Mesendoderm (in vitro differentiated cells): Measurements from ENCODE around the gene LKAAEAR1.

Source experiments
- DNase-seq: peaks from one replicate; pipeline ENCODE4 v3.0.0; 2013
- H2AK5ac ChIP-seq: 2 replicates; pipeline ENCODE4 v1.6.1; 2013; ENCODE audit warnings: low read length, inconsistent platforms
- H2BK120ac ChIP-seq: 2 replicates; pipeline ENCODE4 v1.6.1; 2013; ENCODE audit warnings: low read depth, mild to moderate bottlenecking, low read length, moderate library complexity, mixed read lengths
- H2BK15ac ChIP-seq: replicated peaks from 2 replicates; pipeline ENCODE4 v1.6.1; 2013; ENCODE audit warnings: low read depth, mild to moderate bottlenecking, moderate library complexity
- H2BK5ac ChIP-seq: 2 replicates; pipeline ENCODE4 v1.6.1; 2013; ENCODE audit warnings: low read length, inconsistent platforms
- H3K18ac ChIP-seq: 2 replicates; pipeline ENCODE4 v1.6.1; 2013; ENCODE audit warnings: mild to moderate bottlenecking, low read length, mixed read lengths
- H3K23ac ChIP-seq: one replicate; pipeline ENCODE4 v1.6.1; 2013; ENCODE audit warnings: low read length
- H3K27ac ChIP-seq: 2 replicates; pipeline ENCODE4 v1.5.1; 2013; ENCODE audit warnings: low read depth, mild to moderate bottlenecking, inconsistent platforms, low read length, moderate library complexity
- H3K27me3 ChIP-seq: 2 replicates; pipeline ENCODE4 v1.6.1; 2013; ENCODE audit warnings: low read length, control low read depth, mild to moderate bottlenecking, inconsistent platforms; ENCODE audit not compliant: insufficient read depth, poor library complexity
- H3K36me3 ChIP-seq: 2 replicates; pipeline ENCODE4 v1.6.1; 2013; ENCODE audit warnings: low read length, inconsistent platforms; ENCODE audit not compliant: control insufficient read depth, insufficient read depth
- H3K4ac ChIP-seq: one replicate; pipeline ENCODE4 v1.6.1; 2013; ENCODE audit warnings: low read depth, mild to moderate bottlenecking, low read length, moderate library complexity
- H3K4me1 ChIP-seq: 2 replicates; pipeline ENCODE4 v1.6.1; 2013; ENCODE audit warnings: low read depth, low read length, inconsistent platforms; ENCODE audit not compliant: control insufficient read depth
- H3K4me2 ChIP-seq: 2 replicates; pipeline ENCODE4 v1.6.1; 2013; ENCODE audit warnings: low read length
- H3K4me3 ChIP-seq: 2 replicates; pipeline ENCODE4 v1.5.1; 2013; ENCODE audit warnings: mild to moderate bottlenecking, low read length
- H3K56ac ChIP-seq: one replicate; pipeline ENCODE4 v1.6.1; 2013; ENCODE audit warnings: low read length
- H3K79me1 ChIP-seq: 2 replicates; pipeline ENCODE4 v1.6.1; 2013; ENCODE audit warnings: low read length, inconsistent platforms
- H3K79me2 ChIP-seq: 2 replicates; pipeline ENCODE4 v1.6.1; 2013; ENCODE audit warnings: mild to moderate bottlenecking, low read length; ENCODE audit not compliant: control insufficient read depth, insufficient read depth
- H3K9ac ChIP-seq: 2 replicates; pipeline ENCODE4 v1.6.1; 2013; ENCODE audit warnings: low read length, inconsistent platforms
- H4K5ac ChIP-seq: one replicate; pipeline ENCODE4 v1.6.1; 2013; ENCODE audit warnings: low read length
- H4K8ac ChIP-seq: one replicate; pipeline ENCODE4 v1.6.1; 2013; ENCODE audit warnings: low read depth, mild to moderate bottlenecking, control low read depth, low read length, moderate library complexity
- WGBS: extraction: QIAGEN DNeasy Blood & Tissue Kit; methylation state at CpG from one replicate; pipeline ENCODE4 v1.1.7; 2013; ENCODE audit warnings: low lambda C conversion rate, missing lambda C conversion rate; ENCODE audit not compliant: insufficient coverage; ENCODE audit errors: extremely low coverage; 5-methylcytosine and 5-hydroxymethylcytosine counted together

LKAAEAR1 gene

DNA sequence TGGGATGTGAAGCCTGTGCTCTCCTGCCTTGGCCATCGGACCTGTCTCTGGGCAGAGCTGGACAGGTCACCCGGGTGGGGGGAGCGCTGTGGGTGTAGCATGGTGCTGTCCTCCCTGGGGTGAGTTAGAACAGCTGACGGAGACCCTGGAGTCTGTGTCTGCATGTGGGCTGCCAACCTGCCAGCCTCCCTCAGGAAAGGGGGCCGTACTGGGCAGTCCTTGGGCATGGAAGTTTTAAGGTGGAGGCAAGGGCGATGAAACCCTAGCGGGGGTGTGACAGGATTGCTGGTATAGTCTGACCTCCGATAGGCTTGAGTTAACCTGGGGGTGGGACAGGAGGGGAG is 37.2 kb downstream of the LKAAEAR1 start:
- no peak overlapping the region for H3K4me3 ChIP-seq
- no peaks in the 10 kb centered on the region for H3K36me3 ChIP-seq
- WGBS, result no CpG with 5 or more reads among the region's 8 CpGs
- no peak overlapping the region for H3K4ac ChIP-seq
- H3K18ac ChIP-seq, result no peak overlapping the region
- no peak overlapping the region for H2BK15ac ChIP-seq
- no peak overlapping the region for H4K5ac ChIP-seq
- no peaks in the 10 kb centered on the region for H3K79me1 ChIP-seq
- H4K8ac ChIP-seq, result no peak overlapping the region
- H3K4me2 ChIP-seq, result no peak overlapping the region
- no peak for DNase-seq
- no peak overlapping the region for H2BK5ac ChIP-seq
- H3K27ac ChIP-seq, result no peak overlapping the region
- no peak overlapping the region for H3K56ac ChIP-seq
- no peak overlapping the region for H2AK5ac ChIP-seq
- H2BK120ac ChIP-seq, result no peak overlapping the region
- peaks cover 2% of the 10 kb centered on the region for H3K4me1 ChIP-seq
- H3K23ac ChIP-seq, result no peak overlapping the region
- peaks cover 12% of the 10 kb centered on the region for H3K27me3 ChIP-seq
- H3K9ac ChIP-seq, result no peak overlapping the region
- H3K79me2 ChIP-seq, result no peaks in the 10 kb centered on the region

DNA sequence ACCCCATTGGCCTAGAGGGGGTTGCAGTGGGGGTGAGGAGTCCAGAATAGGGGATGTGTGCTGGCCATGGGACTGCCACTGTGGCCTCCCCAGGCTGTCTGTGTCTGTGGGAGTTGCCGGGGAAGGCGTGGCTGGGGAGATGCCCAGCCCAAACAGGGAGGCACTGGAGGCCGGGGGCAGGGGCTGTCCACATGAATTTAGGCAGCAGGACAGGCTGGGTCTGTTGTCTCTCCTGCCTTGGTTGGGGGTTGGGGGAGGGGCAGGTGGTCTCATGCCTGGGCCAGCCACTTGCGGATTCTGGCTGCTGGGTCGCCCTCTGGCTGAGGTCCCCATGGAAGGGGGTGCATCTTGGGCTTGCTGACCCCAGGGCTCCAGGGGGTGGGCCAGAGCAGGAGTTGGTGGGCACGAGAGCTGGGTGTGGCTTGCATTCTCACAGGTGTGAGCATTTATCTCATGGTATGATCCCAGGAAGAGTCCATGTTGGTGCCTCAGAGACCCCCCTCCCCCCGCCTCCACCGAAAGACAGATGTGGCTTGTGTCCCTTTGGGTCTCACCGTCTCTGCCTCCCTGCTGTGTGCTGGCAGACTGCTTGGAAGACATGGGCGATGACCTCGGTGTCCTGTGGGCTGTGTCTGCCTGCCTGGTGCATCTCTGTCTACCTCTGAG is 38.7 kb downstream of the LKAAEAR1 start:
- H3K4ac ChIP-seq, result no peak overlapping the region
- H3K36me3 ChIP-seq, result no peaks in the 10 kb centered on the region
- no peak overlapping the region for H2AK5ac ChIP-seq
- peaks cover 2% of the 10 kb centered on the region for H3K4me1 ChIP-seq
- H3K4me3 ChIP-seq, result no peak overlapping the region
- peaks cover 18% of the 10 kb centered on the region for H3K27me3 ChIP-seq
- H3K27ac ChIP-seq, result no peak overlapping the region
- no CpG with 5 or more reads among the region's 11 CpGs for WGBS
- H3K18ac ChIP-seq, result no peak overlapping the region
- no peaks in the 10 kb centered on the region for H3K79me2 ChIP-seq
- H2BK120ac ChIP-seq, result no peak overlapping the region
- no peaks in the 10 kb centered on the region for H3K79me1 ChIP-seq
- H4K5ac ChIP-seq, result no peak overlapping the region
- DNase-seq, result no peak
- H3K56ac ChIP-seq, result peak overlapping the region; percentile 58
- H2BK15ac ChIP-seq, result no peak overlapping the region
- H3K4me2 ChIP-seq, result no peak overlapping the region
- no peak overlapping the region for H3K9ac ChIP-seq
- no peak overlapping the region for H2BK5ac ChIP-seq
- H4K8ac ChIP-seq, result no peak overlapping the region
- H3K23ac ChIP-seq, result no peak overlapping the region

DNA sequence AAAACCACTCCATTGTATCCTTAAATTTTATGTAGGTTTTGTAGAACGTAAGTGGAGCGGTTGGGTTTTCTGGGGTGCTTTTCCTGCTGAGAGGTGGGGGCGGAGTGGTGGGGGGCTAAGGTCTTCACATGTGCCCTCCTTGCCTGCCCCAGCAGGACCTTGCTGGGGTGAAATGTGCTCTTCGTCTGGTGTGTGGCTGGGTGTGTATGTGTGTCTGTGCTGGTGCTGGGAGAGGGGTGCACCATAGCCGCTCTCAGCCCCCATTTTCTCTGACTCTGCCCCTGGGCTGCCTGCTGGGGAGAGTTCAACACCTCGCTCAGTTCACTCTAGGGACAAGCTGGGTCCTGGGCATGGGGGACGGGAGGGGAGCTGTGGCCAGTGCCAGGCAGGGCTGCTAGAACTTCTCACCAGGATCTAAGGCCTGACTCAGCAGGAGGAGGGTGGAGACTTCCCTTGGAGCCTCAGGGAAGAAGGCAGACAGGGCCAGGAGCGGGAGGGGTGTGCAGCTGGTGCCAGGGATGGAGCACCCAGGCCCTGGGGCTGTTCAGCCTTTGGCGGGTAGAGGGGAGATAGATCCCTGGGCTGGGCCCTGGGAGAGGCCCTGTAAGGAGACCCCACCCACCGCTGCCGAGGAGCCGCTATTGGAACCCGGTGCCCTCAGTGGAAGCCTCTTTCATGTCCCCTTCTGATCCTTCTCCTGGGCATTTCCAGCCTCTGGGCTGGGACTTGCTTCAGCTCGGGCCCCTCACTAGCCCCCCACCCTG is 39.5 kb downstream of the LKAAEAR1 start:
- no peak for DNase-seq

DNA sequence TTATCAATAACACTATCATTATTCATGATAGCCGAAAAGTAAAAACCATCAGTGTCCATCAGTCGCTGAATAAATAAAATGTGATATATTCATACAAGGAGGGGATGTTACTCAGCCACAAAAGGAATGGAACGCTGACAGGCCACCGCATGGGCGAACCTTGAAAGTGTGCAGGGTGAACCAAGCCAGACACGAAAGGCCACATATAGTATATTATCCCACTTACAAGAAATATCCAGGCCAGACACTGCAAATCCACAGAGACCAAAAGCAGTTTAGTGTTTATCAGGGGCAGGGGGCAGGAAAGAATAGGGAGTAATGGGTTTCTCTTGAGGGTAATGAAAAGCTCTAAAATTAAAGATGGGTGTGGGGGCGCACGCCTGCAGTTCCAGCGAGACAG is 40.4 kb downstream of the LKAAEAR1 start:
- no peak overlapping the region for H3K4me3 ChIP-seq
- no peak overlapping the region for H3K27ac ChIP-seq
- no peak overlapping the region for H3K23ac ChIP-seq
- H4K8ac ChIP-seq, result no peak overlapping the region
- H3K36me3 ChIP-seq, result no peaks in the 10 kb centered on the region
- no peak overlapping the region for H3K4me2 ChIP-seq
- no peaks in the 10 kb centered on the region for H3K79me2 ChIP-seq
- no peak overlapping the region for H3K9ac ChIP-seq
- no peak overlapping the region for H2AK5ac ChIP-seq
- peaks cover 16% of the 10 kb centered on the region for H3K27me3 ChIP-seq
- WGBS, result 100% methylated on average over 2 of the region's 9 CpGs
- peaks cover 2% of the 10 kb centered on the region for H3K4me1 ChIP-seq
- H2BK5ac ChIP-seq, result no peak overlapping the region
- H3K4ac ChIP-seq, result no peak overlapping the region
- no peak overlapping the region for H2BK15ac ChIP-seq
- no peak overlapping the region for H3K18ac ChIP-seq
- no peaks in the 10 kb centered on the region for H3K79me1 ChIP-seq
- no peak for DNase-seq
- no peak overlapping the region for H3K56ac ChIP-seq
- H4K5ac ChIP-seq, result no peak overlapping the region
- no peak overlapping the region for H2BK120ac ChIP-seq

More for the DNA sequence above, 39.5 kb downstream of the LKAAEAR1 start:
- no peaks in the 10 kb centered on the region for H3K36me3 ChIP-seq
- H3K79me1 ChIP-seq, result no peaks in the 10 kb centered on the region
- no peak overlapping the region for H4K8ac ChIP-seq
- no peaks in the 10 kb centered on the region for H3K79me2 ChIP-seq
- no peak overlapping the region for H3K4me3 ChIP-seq
- WGBS, result no CpG with 5 or more reads among the region's 14 CpGs
- no peak overlapping the region for H3K23ac ChIP-seq
- no peak overlapping the region for H2AK5ac ChIP-seq
- no peak overlapping the region for H3K4ac ChIP-seq
- H3K56ac ChIP-seq, result no peak overlapping the region
- H2BK5ac ChIP-seq, result no peak overlapping the region
- no peak overlapping the region for H3K27ac ChIP-seq
- H2BK120ac ChIP-seq, result no peak overlapping the region
- peaks cover 2% of the 10 kb centered on the region for H3K4me1 ChIP-seq
- H3K4me2 ChIP-seq, result no peak overlapping the region
- H3K27me3 ChIP-seq, result peaks cover 16% of the 10 kb centered on the region
- no peak overlapping the region for H2BK15ac ChIP-seq
- no peak overlapping the region for H4K5ac ChIP-seq
- no peak overlapping the region for H3K9ac ChIP-seq
- no peak overlapping the region for H3K18ac ChIP-seq

DNA sequence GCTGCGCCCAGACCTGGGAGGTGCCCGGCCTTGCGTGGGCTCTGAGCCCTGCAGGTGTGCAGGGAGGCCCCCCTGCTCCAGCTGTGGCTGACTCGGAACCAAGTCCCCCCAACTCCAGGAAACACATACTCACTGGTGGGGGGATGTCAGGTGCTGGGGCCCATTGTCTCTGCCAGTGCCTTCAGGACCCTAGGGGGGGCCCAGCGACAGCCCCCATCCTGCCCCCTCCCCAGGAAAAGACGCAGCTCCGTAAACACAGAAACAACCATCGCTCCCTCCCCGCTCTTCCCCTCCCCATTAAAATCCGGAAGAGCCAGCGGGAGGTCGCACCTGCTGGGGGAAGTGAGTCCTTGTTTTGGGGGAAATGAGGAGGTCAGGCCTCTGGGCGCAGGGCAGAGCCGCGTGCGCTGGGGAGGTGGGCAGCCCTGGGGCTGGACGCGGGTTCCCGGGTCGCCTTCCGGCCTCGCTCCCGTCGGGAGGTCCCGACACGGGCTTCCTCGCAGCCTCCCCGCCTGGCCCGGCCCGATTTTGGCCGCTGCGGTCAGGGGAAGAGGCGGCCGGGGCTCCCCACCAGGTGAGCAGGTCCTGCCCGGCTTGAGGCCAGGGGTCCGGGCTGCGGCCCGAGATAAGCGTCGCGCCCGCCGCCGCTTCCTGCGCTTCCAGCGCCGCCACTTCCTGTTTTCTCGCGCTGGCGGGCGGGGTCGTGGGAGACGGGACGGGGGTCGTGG is 42.0 kb downstream of the LKAAEAR1 start:
- no peak overlapping the region for H3K27ac ChIP-seq
- peaks cover 10% of the 10 kb centered on the region for H3K27me3 ChIP-seq
- H2BK120ac ChIP-seq, result no peak overlapping the region
- H3K4me2 ChIP-seq, result peak overlapping the region; percentile 32
- WGBS, result no CpG with 5 or more reads among the region's 55 CpGs
- no peak overlapping the region for H4K8ac ChIP-seq
- H3K9ac ChIP-seq, result peak overlapping the region; percentile 58
- peak overlapping the region; percentile 51 for H3K18ac ChIP-seq
- H3K4ac ChIP-seq, result no peak overlapping the region
- no peak for DNase-seq
- H3K23ac ChIP-seq, result peak overlapping the region; percentile 80
- H3K4me1 ChIP-seq, result peaks cover 2% of the 10 kb centered on the region
- H3K79me1 ChIP-seq, result no peaks in the 10 kb centered on the region
- H3K36me3 ChIP-seq, result no peaks in the 10 kb centered on the region
- H3K4me3 ChIP-seq, result no peak overlapping the region
- H4K5ac ChIP-seq, result no peak overlapping the region
- no peak overlapping the region for H2AK5ac ChIP-seq
- H2BK5ac ChIP-seq, result no peak overlapping the region
- H3K79me2 ChIP-seq, result no peaks in the 10 kb centered on the region
- peak overlapping the region; percentile 58 for H3K56ac ChIP-seq
- H2BK15ac ChIP-seq, result no peak overlapping the region
